Posterior cingulate gyrus (tissue), 11 donors: ENCODE data around the gene CCM2.
"Not testable (repeated sequence)": the region's sequence is repeated elsewhere in the genome, so short reads cannot be mapped to it uniquely, and the experiment has no call there.

Experiments used
- DNase-seq, 10 donors: peaks; one replicate each; pipeline versions ENCODE4 v3.0.0 to v3.0.0-alpha.2; 2020 to 2021; ENCODE audit warnings: mixed read lengths in 3 of 10
- intact Hi-C: fragments of 100-400 bp; cut with DNase I; formaldehyde crosslinking; loops from one replicate; pipeline ENCODE4 v1.15.1; 2023

CCM2 gene

DNA sequence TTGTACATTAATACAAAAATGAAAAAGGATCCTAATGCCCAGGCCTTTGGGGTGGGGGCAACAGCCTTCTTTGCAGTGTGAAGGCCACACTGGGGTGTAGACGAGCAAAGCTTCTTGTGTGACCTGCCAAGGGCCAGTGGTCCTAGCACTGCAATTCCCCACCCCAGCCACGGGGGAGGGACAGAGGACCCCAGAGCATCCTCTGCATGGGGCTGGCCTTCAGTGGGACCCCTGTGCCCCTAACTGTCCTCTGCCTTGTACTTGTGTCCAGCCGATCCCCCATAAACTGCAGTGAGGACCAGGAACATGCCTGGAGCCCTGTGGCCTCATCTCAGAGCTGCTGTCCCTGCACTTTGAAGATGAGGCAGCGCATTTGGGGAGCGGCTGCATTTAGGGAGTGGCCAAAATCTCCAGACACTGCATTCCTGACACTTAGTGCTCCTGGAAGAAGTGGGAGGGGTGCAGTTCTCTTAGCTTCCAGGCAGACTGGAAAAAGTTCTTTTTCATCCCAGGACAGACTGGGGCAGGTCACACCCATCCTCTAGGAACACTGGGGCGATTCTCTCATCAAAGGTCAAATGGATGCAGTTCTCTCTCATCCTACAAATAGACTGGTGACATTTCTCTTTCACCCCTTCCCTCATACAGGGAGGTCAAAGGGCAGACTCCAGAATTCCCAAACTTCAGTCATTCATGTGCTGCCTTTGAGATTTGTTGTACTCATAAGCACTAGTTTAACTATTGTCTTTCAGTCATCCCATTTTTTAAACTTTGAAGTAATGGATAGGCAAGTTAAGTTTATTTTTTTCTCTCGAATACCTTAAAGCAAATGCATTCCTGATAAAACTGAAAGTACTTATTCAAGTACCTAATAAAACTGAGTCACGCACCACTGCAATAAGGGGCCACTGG, 20.3 kb upstream of the CCM2 start:
- peak in 3 of 10 donors; percentile 35 to 50 (median 40) for DNase-seq
- intact Hi-C loops: loop anchor here (10.0 kb wide), 1 partner anchor 125 kb away; no protein-coding TSS in a partner anchor

DNA sequence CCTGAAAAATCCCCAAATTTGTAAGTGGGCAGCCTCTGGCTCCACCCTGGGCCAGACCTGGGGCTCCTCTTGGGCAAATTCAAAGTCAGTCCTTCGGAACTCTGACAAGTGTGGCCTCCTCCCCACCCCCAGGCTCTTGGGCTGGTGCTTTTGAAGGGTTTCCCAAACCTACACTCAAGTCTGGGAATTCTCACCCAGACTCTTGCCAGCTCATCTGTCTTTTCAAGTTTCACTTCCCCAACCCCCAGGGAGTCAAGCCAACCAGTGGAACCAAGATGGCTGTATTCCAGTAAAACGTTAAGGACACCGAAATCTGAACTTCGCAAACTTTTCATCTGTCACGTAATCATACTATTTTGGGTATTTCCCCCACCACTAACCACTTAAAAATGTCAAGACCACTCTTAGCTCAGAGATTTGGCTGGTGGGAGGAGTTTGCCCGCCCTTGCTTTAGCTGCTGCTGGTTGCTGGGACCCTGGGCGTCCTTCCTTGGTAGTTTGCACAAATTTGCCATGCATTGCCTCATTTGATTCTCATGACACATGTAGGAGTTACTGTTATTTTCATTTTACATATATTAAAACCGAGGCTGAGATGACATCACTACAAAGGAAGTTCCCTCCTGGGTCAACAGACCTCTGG, 19.5 kb upstream of the CCM2 start:
- DNase-seq: peak in 1 of 10 donors; percentile 55

DNA sequence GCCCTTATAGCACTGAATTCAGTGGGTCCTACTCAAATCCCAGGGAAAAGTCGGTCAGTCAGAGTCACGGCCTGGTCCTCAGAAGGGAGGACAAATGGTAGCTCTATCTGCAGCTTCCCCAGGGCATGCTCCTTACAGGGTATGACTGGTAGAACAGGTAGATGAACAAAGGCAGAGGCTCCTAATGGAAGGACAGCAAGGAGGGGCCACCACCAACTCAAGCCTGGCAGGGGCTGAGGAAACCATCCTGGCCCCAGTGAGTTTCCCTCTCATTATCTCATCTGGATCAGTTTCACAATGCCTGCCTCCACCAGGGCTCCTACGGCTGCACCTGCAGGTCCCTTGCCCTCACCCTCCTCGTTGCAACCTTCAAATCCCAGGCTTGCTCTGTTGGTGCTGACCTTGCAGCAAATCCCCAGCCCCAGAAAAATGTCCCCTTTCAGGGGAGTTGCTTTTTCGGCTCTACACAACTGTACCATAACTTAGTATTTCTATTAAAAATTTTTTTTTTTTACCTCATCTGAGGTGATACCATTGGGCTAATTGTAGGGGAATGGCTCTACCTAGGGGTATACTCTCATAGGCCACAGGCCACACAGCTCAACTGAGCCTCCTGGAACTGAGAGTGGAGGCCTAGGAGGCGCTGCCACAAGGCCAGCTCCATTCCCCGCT, 18.8 kb upstream of the CCM2 start:
- peak in 2 of 10 donors; percentile 6 to 41 for DNase-seq
- intact Hi-C loops: loop anchor here (10.0 kb wide), 1 partner anchor 126 kb away; no protein-coding TSS in a partner anchor

More for the DNA sequence above, 19.5 kb upstream of the CCM2 start:
- intact Hi-C loops: loop anchor here (10.0 kb wide), 1 partner anchor 126 kb away; no protein-coding TSS in a partner anchor

DNA sequence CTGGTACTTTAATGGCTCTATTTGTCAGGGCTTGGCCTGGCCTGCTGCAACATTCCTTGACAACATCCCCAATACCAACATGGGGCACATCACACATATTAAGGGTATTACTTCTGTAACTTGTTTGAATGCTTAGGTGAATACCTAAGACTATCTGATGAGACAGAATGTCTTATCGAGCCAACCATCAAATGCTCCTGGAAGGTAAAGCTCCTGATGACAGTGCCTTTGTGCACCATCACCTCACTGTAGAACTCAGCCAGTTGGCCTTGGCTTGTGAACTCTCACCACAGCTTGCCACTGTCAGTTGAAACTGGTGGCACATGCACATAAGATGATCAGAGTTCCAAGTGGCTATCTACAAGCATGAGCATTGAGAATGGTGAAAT, 17.5 kb upstream of the CCM2 start:
- peak in 1 of 10 donors; percentile 3 for DNase-seq
- intact Hi-C loops: loop anchor here (10.0 kb wide), 1 partner anchor 128 kb away; no protein-coding TSS in a partner anchor

DNA sequence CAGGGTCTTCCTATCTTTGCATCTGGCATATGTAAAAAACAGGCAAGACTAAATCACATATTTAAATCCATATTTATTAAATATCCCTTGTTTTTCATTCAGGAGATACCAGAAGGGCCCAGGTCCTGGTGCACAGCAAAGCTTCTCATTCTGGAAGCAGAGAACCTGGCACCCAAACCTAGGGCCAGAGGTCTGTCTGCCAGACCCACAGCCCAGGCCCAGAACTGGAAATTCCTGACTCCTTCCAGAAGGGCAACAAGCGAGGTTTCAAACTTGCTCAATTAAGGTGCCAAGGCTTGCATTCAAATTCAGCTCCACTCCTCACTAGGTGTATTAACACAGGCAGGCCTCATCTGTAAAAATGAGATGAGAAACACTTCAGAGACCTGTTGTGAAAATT, 17.0 kb upstream of the CCM2 start:
- intact Hi-C loops: loop anchor here (10.0 kb wide), 1 partner anchor 128 kb away; no protein-coding TSS in a partner anchor
- DNase-seq: no peak

DNA sequence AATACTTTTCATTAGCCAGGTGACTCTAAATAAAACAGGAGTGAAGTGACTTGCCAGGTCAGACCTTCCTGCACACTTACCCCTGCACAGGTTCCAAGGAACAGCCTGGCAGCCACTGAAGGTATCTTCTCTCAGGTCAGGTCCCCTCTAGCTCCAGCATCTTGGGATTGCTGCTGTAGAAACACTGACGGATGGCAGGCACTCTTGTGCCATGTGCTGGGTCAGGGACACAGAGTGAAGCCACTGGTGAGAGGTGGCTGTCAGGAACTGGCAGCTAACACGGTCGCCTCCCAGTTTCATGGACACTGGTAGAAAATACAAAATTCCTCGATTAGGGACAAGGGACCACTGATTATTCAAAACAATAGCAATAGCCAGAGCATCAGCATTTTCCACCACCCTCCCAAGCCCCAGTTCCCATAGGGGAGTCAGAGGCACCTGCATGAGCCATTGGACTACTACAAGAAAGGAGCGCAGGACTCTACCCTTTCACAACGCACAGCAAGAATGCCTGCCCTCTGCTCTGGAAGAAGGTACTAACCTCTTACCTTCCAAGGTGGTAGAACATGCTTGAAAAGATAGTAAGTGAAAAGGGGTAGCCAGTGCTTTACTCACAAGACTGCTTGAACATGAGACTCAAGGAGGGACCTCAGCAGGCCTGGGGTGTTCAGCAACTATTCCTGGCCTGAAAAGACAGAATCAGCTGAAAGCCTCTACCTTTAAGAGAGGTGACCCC, 16.1 kb upstream of the CCM2 start:
- intact Hi-C loops: loop anchor here (10.0 kb wide), 1 partner anchor 129 kb away; no protein-coding TSS in a partner anchor
- peak in 3 of 10 donors; percentile 22 to 46 (median 23) for DNase-seq

DNA sequence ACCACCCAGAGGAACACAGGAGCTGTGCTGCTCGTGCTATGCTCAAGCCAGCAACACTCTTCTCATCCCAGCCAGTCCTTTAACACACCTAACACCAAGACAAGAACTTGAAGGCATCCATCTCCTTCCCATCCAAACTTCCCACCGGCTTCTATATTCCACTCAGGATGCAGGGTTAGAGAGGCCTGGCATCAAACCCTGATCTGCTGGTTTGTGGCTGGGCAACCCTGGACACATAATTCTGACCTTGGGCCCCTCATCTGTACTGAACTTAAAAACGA, 15.6 kb upstream of the CCM2 start:
- DNase-seq: peak in 2 of 10 donors; percentile 5 to 20

DNA sequence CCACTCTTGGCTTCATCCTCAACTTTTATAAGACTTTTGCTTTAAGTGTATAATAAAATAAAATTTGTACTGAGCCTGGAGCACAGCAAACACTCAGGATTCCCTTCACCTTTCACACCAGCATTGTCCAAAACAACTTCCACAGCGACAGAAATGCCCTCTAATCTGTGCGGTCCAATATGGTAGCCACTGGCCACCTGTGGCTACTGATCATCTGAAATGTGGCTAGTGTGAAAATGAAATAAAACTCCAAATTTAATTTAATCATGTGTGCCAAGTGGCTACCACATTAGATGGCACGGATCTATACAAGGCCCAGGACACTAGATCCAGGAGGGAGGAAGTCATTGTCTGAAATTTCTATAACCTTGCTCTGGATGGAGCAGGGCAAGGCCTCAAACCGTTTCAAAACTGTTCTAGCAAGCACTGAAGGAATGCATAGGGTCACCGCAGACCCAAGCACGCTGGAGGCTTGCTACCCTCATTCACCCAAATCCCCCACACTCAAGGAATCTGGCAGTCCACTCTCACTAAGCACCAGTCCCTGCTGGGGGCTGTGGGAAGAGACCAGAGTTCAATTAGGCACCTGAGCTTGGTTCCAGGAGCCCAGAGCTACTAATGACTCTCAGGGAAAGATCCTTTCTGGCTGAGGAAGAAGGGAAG, 14.8 kb upstream of the CCM2 start:
- peak in 3 of 10 donors; percentile 4 to 29 (median 18) for DNase-seq
- intact Hi-C loops: loop anchor here (10.0 kb wide), 1 partner anchor 130 kb away; no protein-coding TSS in a partner anchor

More for the DNA sequence above, 15.6 kb upstream of the CCM2 start:
- intact Hi-C loops: loop anchor here (10.0 kb wide), 1 partner anchor 130 kb away; no protein-coding TSS in a partner anchor

DNA sequence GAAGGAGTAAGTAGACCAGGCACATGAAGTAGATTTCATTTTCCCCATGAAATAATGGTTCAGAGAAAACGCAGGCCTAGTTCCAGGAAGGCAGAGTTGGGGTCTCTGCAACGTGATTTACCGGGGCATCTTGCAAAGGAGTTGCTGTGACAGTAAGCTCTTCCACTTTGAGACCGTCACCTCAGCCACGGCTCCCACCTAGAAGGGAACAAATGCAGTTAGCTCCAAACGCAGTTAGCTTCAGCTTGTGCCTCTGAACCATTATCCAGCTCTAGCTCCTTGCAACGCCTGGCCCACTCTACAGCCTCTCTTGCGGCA, 14.1 kb upstream of the CCM2 start:
- intact Hi-C loops: loop anchor here (2.0 to 10.0 kb wide), 2 partner anchors 15 to 131 kb away; partner anchors contain the start of gene CCM2
- no peak for DNase-seq

DNA sequence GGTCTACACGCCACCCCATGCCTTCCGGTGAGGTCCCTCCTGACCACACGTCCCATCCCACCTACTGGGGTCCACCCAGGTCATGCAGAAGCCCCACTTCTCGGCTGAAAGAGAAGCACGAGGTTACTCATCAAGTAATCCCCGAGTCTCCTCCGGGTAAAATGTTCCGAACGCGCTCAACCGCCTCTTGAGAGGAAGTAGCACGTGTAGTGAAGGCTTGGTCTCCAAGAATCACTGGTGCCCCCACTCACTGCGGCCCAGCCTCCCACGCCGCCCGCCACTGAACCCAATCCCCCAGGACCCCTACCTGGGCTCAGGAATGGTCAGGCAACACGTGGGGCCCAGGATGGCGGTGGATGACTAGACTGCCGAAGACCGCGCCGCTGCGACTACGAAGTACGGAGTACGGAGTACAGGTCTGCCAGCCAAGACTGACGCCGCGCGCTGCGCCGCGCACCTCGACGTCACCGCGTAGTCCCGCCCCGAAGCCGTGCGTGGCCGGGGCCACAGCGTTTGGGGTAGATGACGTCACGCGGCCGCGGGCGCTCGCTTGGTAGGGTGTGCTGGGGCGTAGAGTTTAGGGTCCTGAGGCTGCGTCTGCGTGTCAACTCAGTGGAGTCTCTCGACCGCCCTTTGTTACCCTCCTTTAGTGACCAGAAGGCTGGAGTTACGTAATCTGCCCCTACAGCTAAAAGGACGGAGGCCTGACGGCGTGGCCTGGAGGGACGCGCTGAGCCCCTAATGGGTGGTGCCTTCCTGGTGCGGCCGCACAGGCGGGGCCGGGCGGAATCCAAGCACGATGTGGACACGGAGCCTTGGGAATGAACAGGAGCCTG, 13.6 kb upstream of the CCM2 start:
- intact Hi-C loops: loop anchor here (2.0 to 10.0 kb wide), 2 partner anchors 14 to 132 kb away; partner anchors contain the start of gene CCM2
- peak; percentile 80 to 99 (median 92) for DNase-seq

DNA sequence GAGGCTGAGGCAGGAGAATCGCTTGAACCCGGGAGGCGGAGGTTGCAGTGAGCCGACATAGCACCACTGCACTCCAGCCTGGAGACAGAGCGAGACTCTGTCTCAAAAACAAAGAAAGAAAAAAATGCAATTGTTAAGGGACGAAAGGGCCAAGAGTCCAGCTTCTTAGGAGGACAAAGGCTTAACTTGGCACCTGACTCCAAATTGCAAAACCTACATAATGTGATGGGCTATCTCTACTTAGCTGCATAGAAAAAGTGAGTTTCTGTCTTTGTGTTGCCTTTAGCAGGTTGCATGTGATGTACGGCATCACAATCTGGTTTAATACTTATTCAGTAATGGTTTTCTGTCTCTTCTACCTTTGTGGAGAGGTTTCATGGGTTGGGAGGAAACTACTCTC, 12.5 kb upstream of the CCM2 start:
- intact Hi-C loops: loop anchor here (2.0 to 10.0 kb wide), 2 partner anchors 13 to 133 kb away; partner anchors contain the start of gene CCM2

DNA sequence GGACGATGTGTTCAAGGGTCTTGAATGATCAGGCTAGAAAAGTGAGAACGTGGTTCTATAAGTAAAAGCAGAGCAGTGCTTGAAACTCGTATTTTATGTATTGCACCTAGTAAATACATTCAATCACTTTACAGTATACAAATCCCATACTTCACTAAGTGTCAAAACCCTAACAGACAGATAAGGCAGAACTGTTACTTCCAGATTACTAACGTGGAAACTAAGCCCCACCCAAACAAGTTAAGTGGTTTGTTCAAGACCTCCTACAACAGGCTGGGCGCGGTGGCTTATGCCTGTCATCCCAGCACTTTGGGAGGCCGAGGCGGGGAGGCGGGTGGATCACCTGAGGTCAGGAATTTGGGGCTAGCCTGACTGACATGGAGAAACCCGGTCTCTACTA, 12.0 kb upstream of the CCM2 start:
- DNase-seq: peak in 1 of 10 donors; percentile 41
- intact Hi-C loops: loop anchor here (2.0 to 10.0 kb wide), 2 partner anchors 13 to 133 kb away; partner anchors contain the start of gene CCM2

More for the DNA sequence above, 12.5 kb upstream of the CCM2 start:
- no peak for DNase-seq

DNA sequence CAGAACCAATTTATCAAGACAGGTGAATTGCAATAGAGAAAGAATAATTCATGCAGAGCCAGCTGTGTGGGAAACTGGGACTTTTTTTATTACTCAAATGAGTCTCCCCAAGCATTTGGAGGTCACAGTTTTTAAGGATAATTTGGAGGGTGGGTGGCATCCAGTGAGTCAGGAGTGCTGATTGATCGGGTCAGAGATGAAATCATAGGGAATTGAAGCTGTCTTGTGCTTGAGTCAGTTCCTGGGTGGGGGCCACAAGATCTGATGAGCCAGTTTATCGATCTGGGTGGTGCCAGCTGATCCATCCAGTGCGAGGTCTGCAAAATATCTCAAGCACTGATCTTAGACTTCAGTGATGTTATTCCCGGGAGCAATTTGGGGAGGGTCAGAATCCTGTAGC, 11.3 kb upstream of the CCM2 start:
- intact Hi-C loops: loop anchor here (10.0 kb wide), 1 partner anchor 134 kb away; no protein-coding TSS in a partner anchor
- peak in 2 of 10 donors; percentile 10 to 30 for DNase-seq

DNA sequence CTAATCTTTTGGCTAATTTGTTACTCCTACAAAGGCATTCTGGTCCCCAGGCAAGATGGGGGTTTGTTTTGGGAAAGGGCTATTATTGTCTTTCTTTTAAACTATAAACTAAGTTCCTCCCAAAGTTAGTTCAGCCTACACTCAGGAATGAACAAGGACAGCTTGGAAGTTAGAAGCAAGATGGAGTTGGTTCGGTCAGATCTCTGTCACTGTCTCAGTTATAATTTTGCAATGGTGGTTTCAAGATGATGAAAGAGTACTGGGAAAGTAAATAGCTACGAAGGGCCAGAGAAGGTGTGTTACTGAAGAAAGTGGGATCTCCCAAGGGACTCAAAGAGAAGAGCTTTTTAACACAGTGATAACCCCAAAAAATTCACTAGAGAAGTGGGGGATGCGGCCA, 10.9 kb upstream of the CCM2 start:
- no peak for DNase-seq
- intact Hi-C loops: loop anchor here (10.0 kb wide), 1 partner anchor 134 kb away; no protein-coding TSS in a partner anchor

DNA sequence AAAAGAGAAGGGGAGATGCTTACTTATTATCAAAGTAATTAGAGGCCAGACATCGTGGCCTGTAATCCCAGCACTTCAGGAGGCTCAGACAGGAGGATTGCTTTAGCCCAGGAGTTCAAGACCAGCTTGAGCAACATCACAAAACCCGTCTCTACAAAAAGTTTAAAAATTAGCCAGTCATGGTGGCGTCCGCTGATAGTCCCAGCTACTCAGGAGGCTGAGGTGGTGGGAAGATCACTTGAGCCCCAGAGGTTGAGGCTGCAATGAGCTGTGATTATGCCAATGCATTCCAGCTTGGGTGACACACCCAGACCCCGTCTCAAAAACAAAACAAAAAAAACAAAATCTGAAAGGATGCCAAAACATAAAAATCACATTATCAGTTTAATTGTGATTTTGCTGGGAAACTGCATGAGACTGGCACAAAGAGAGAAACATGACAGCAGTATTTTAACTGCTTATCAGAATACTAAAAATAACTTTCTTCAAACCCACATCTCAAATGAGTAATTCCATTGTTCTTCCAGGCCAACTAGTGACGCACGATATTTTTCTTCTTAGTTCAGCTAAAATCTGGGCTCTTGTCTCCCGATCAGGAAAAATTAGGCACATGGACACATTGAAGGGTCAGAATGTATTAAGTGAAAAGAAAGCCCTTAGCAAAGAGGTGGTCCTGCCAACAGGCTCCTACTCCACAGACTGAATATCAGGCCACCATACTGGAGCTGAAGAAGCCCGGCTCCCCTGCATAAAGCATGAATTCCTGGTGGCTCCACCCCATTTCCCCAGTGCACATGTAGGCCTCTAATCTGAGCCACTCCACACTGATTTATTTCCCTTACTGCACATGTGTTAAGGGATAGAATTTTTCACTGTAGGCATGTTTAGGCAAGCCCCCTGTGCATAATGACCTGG, 9.6 kb upstream of the CCM2 start:
- peak in 2 of 10 donors; percentile 3 to 31 for DNase-seq
- intact Hi-C loops: no loop called here

DNA sequence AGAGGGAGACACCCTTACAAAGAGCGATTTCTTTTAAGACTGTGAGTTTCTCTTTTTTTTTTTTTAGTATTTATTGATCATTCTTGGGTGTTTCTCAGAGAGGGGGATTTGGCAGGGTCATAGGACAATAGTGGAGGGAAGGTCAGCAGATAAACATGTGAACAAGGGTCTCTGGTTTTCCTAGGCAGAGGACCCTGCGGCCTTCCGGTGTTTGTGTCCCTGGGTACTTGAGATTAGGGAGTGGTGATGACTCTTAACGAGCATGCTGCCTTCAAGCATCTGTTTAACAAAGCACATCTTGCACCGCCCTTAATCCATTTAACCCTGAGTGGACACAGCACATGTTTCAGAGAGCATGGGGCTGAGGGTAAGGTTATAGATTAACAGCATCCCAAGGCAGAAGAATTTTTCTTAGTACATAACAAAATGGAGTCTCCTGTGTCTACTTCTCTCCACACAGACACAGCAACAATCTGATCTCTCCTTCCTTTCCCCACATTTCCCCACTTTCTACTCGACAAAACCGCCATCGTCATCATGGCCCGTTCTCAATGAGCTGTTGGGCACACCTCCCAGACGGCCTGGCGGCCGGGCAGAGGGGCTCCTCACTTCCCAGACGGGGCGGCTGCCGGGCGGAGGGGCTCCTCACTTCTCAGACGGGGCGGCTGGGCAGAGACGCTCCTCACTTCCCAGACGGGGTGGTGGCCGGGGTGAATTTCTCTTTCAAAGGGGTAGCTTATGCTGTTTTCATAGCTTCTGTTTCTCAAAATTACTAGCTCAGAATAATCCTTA, 7.8 kb upstream of the CCM2 start:
- peak in 1 of 10 donors; percentile 45 for DNase-seq
- intact Hi-C loops: not testable (repeated sequence)
